BJ (cell line): Measurements from ENCODE around the gene PXDN. TPM values are rescaled to one million over a fixed set of nuclear protein-coding genes. Genes with fewer than 3 reads are reported as not detected.

Experiments
- CTCF ChIA-PET: fragments of 350-600 bp; formaldehyde crosslinking; extraction: SDS; loops from one replicate; lab custom pipeline; 2021; ENCODE audit warnings: antibody characterized with exemption, inconsistent platforms; lab: Yijun Ruan, JAX
- POLR2A ChIA-PET: fragments of 300-600 bp; sonication (Branson Sonifier 250); formaldehyde crosslinking; extraction: SDS; loops from one replicate; lab custom pipeline; 2021; ENCODE audit warnings: antibody characterized with exemption; lab: Charles Lee
- DNase-seq: peaks from one replicate; pipeline ENCODE4 v3.0.0-alpha.2; 2011; ENCODE audit warnings: low read depth
- H3K27me3 ChIP-seq: 2 replicates; pipeline ENCODE4 v1.6.0; 2011; ENCODE audit warnings: low read length; ENCODE audit not compliant: control insufficient read depth, insufficient read depth
- H3K36me3 ChIP-seq: 2 replicates; pipeline ENCODE4 v1.5.1; 2011; ENCODE audit warnings: low read length; ENCODE audit not compliant: control insufficient read depth, insufficient read depth
- H3K4me3 ChIP-seq: 2 replicates; pipeline ENCODE4 v1.5.1; 2011; ENCODE audit warnings: low read depth, mild to moderate bottlenecking, control low read depth, low read length
- polyA plus RNA-seq: library from polyadenylated mRNA; depleted of rRNA; stranded (reverse); fragments of >200 nt; gene quantifications from 2 replicates; pipeline ENCODE4 v1.2.3, GENCODE V29; 2011
- TF ChIP-seq, protein P1 (sequence below): IDR thresholded peaks from 2 replicates; pipeline ENCODE4 v1.5.1; 2011; ENCODE audit warnings: low read depth, mild to moderate bottlenecking, control low read depth, inconsistent platforms, low read length, moderate library complexity; ENCODE audit not compliant: insufficient read depth

The PXDN gene
- polyA plus RNA-seq, 1 experiment, result 212 TPM

- CTCF ChIA-PET, result interaction anchor here (1.4 kb wide), 1 partner anchor 14 kb away, joined by 4 read pairs; no protein-coding TSS in a partner anchor
- POLR2A ChIA-PET, result no interaction called here
- peaks cover 27% of the 10 kb centered on the region for H3K36me3 ChIP-seq
Measured at GRCh38 chr2:1670636-1671035, 73.7 kb downstream of the PXDN start.

GRCh38 chr2:1665761-1666505 is 78.4 kb downstream of the PXDN start:
- DNase-seq, result no peak
- no peaks in the 10 kb centered on the region for H3K27me3 ChIP-seq
- H3K36me3 ChIP-seq, result peaks cover 36% of the 10 kb centered on the region
- no peak overlapping the region for H3K4me3 ChIP-seq
- TF ChIP-seq, protein P1, sequence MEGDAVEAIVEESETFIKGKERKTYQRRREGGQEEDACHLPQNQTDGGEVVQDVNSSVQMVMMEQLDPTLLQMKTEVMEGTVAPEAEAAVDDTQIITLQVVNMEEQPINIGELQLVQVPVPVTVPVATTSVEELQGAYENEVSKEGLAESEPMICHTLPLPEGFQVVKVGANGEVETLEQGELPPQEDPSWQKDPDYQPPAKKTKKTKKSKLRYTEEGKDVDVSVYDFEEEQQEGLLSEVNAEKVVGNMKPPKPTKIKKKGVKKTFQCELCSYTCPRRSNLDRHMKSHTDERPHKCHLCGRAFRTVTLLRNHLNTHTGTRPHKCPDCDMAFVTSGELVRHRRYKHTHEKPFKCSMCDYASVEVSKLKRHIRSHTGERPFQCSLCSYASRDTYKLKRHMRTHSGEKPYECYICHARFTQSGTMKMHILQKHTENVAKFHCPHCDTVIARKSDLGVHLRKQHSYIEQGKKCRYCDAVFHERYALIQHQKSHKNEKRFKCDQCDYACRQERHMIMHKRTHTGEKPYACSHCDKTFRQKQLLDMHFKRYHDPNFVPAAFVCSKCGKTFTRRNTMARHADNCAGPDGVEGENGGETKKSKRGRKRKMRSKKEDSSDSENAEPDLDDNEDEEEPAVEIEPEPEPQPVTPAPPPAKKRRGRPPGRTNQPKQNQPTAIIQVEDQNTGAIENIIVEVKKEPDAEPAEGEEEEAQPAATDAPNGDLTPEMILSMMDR, result no peak
- ChIA-PET POLR2A (no interaction called here), CTCF (interaction anchor here (0.9 to 1.4 kb wide), 2 partner anchors 10 to 115 kb away, joined by 3 to 6 read pairs; no protein-coding TSS in a partner anchor)

More at GRCh38 chr2:1670636-1671035, 73.7 kb downstream of the PXDN start:
- Histone ChIP-seq H3K4me3 (no peak overlapping the region), H3K27me3 (no peaks in the 10 kb centered on the region)
- no peak for DNase-seq
- TF ChIP-seq, protein P1, result no peak

DNA sequence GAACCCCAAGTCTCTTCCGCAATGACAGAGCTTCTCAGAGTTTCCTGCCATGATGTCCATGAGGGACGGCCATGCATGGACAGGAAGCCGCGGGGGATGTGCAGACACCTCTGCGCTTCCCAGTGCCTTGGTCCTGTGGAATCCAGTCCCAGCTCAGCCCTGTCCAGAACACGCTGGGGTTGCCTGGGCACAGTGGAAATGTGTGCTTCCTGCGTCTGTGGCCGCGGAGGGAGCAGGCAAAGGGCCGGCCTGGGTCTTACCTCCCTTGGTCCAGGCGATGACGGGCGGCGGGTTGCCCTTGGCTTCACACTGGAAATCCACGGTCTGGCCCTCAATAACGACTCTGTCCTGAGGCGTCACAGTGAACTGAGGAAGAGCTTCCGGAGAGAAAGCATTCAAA is 79.6 kb downstream of the PXDN start:
- no peak overlapping the region for H3K4me3 ChIP-seq
- POLR2A ChIA-PET, result no interaction called here
- no peak for DNase-seq
- TF ChIP-seq, protein P1, result no peak
- no peaks in the 10 kb centered on the region for H3K27me3 ChIP-seq
- CTCF ChIA-PET, result interaction anchor here (1.2 kb wide), 1 partner anchor 84 kb away, joined by 3 read pairs; no protein-coding TSS in a partner anchor
- peaks cover 47% of the 10 kb centered on the region for H3K36me3 ChIP-seq

DNA sequence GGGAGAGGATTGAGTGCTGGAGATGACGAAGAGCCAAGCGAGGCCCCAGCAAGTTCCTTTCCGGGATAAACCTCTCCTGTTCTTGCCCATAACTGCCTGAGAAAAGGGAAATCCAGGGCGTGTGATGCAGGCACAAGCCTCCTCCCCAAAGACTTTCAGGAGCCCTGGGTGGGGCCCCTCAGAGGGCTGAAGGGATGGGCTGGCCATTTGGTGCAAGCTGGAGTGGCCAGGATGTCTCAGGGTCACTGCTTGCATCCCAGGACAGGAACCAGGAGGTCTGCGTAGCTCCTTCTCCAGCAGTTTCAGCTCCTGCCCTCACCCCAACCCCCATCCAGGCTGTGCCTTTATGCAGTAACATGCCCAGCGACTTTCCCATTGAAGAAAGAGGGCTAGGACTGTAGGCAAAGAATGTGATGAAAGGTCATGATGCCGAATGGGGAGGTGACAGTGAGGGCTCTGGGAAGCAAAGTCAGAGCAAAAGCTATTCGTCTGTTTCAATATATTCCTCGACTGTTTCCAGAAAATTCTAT is 80.2 kb downstream of the PXDN start:
- peaks cover 47% of the 10 kb centered on the region for H3K36me3 ChIP-seq
- no peak for DNase-seq
- TF ChIP-seq, protein P1, result no peak
- H3K27me3 ChIP-seq, result no peaks in the 10 kb centered on the region
- POLR2A ChIA-PET, result no interaction called here
- H3K4me3 ChIP-seq, result no peak overlapping the region
- CTCF ChIA-PET, result interaction anchor here (1.2 kb wide), 1 partner anchor 85 kb away, joined by 3 read pairs; no protein-coding TSS in a partner anchor

- Histone ChIP-seq H3K27me3 (no peaks in the 10 kb centered on the region), H3K4me3 (no peak overlapping the region), H3K36me3 (peaks cover 48% of the 10 kb centered on the region)
- TF ChIP-seq, protein P1, result no peak
- CTCF ChIA-PET, result interaction anchor here (1.2 kb wide), 1 partner anchor 85 kb away, joined by 3 read pairs; no protein-coding TSS in a partner anchor
- DNase-seq, result no peak
- POLR2A ChIA-PET, result no interaction called here
Measured at GRCh38 chr2:1663621-1664020, 80.7 kb downstream of the PXDN start.
